HG03175 (cell line): ENCODE results near the gene OGFOD1.
A peak's percentile ranks its signal among the peaks of the same experiment; 100 is the strongest.

Experiments used
- ATAC-seq: cut with Tn5 transposase; IDR thresholded peaks from one replicate; pipeline ENCODE4 v1.9.1; 2021; ENCODE audit warnings: mild to moderate bottlenecking, moderate library complexity; ENCODE audit not compliant: unreplicated experiment

The OGFOD1 gene

GRCh38 chr16:56450986-56451752, at the start of gene OGFOD1, which contains the start of gene NUDT21:
Gene OGFOD1 (plus strand): TSS chr16:56451554. CDS start chr16:56451613, 59 bp downstream.
Gene NUDT21 (minus strand): TSS chr16:56451332. CDS start chr16:56451202, 130 bp downstream.
- peak; percentile 97 for ATAC-seq

GRCh38 chr16:56405977-56406672, 45.2 kb upstream of the OGFOD1 start:
- ATAC-seq, result no peak

- ATAC-seq, result no peak
These were observed 42.8 kb upstream of the OGFOD1 start for GRCh38 chr16:56408379-56409098.

GRCh38 chr16:56409195-56409594, 42.2 kb upstream of the OGFOD1 start:
- no peak for ATAC-seq

- ATAC-seq, result no peak
These were observed 40.2 kb upstream of the OGFOD1 start for GRCh38 chr16:56411123-56411522.

GRCh38 chr16:56411624-56412023, 39.7 kb upstream of the OGFOD1 start:
- ATAC-seq, result no peak

GRCh38 chr16:56413381-56413780, 38.0 kb upstream of the OGFOD1 start:
- ATAC-seq, result no peak

- ATAC-seq, result no peak
These were observed 37.0 kb upstream of the OGFOD1 start for GRCh38 chr16:56414366-56414765.

GRCh38 chr16:56415875-56416274, 35.5 kb upstream of the OGFOD1 start:
- ATAC-seq, result no peak

- no peak for ATAC-seq
These were observed 34.2 kb upstream of the OGFOD1 start for GRCh38 chr16:56417138-56417537.

GRCh38 chr16:56419740-56420548, 31.4 kb upstream of the OGFOD1 start:
- ATAC-seq, result no peak

GRCh38 chr16:56420613-56421012, 30.7 kb upstream of the OGFOD1 start:
- ATAC-seq, result no peak

- no peak for ATAC-seq
These were observed 30.0 kb upstream of the OGFOD1 start for GRCh38 chr16:56421313-56421712.

GRCh38 chr16:56421976-56422669, 29.2 kb upstream of the OGFOD1 start:
- ATAC-seq, result no peak

- no peak for ATAC-seq
These were observed 28.4 kb upstream of the OGFOD1 start for GRCh38 chr16:56422896-56423441.

GRCh38 chr16:56423584-56424403, 27.6 kb upstream of the OGFOD1 start:
- ATAC-seq, result no peak

GRCh38 chr16:56424404-56424764, 27.0 kb upstream of the OGFOD1 start:
- ATAC-seq, result no peak

GRCh38 chr16:56424791-56425438, 26.4 kb upstream of the OGFOD1 start:
- ATAC-seq, result peak; percentile 29

GRCh38 chr16:56425439-56425832, 25.9 kb upstream of the OGFOD1 start, which contains the start of gene AMFR:
Gene AMFR (minus strand): TSS chr16:56425545. CDS start chr16:56425327, 218 bp downstream.
- ATAC-seq, result peak; percentile 84
